ENCODE data around the gene SYNJ2. TPM values are rescaled to one million over a fixed set of nuclear protein-coding genes. Genes with fewer than 3 reads are reported as not detected.
A peak's percentile ranks its signal among the peaks of the same experiment; 100 is the strongest.
"Not testable (repeated sequence)": the region's sequence is repeated elsewhere in the genome, so short reads cannot be mapped to it uniquely, and the experiment has no call there.

SYNJ2 gene
- total RNA-seq, 1 donor = 19.2 TPM

- Histone ChIP-seq H3K27me3 (ENCODE audit: insufficient read depth, low read length) (no peaks in the 10 kb centered on the region), H3K4me1 (ENCODE audit: insufficient read depth, low read length) (peaks cover 8% of the 10 kb centered on the region), H3K4me3 (ENCODE audit: low read length) (no peak overlapping the region), H3K9me3 (ENCODE audit: low read depth, low read length) (no peaks in the 10 kb centered on the region)
Observed at GRCh38 chr6:157965387-157965786, 16.3 kb upstream of the SYNJ2 start.

- H3K27me3 ChIP-seq (ENCODE audit: insufficient read depth, low read length) = no peaks in the 10 kb centered on the region
Observed at GRCh38 chr6:157966589-157966977, 15.1 kb upstream of the SYNJ2 start.

GRCh38 chr6:157967020-157967419, 14.6 kb upstream of the SYNJ2 start:
- no peaks in the 10 kb centered on the region for H3K27me3 ChIP-seq (ENCODE audit: insufficient read depth, low read length)

More at GRCh38 chr6:157966589-157966977, 15.1 kb upstream of the SYNJ2 start:
- peaks cover 8% of the 10 kb centered on the region for H3K4me1 ChIP-seq (ENCODE audit: insufficient read depth, low read length)
- H3K9me3 ChIP-seq (ENCODE audit: low read depth, low read length) = no peaks in the 10 kb centered on the region
- no peak overlapping the region for H3K4me3 ChIP-seq (ENCODE audit: low read length)

GRCh38 chr6:157967486-157967885, 14.2 kb upstream of the SYNJ2 start:
- Histone ChIP-seq H3K4me1 (ENCODE audit: insufficient read depth, low read length) (peaks cover 5% of the 10 kb centered on the region), H3K27me3 (ENCODE audit: insufficient read depth, low read length) (no peaks in the 10 kb centered on the region), H3K9me3 (ENCODE audit: low read depth, low read length) (no peaks in the 10 kb centered on the region), H3K4me3 (ENCODE audit: low read length) (no peak overlapping the region)

More at GRCh38 chr6:157967020-157967419, 14.6 kb upstream of the SYNJ2 start:
- Histone ChIP-seq H3K9me3 (ENCODE audit: low read depth, low read length) (no peaks in the 10 kb centered on the region), H3K4me1 (ENCODE audit: insufficient read depth, low read length) (peaks cover 8% of the 10 kb centered on the region), H3K4me3 (ENCODE audit: low read length) (no peak overlapping the region)

- H3K27me3 ChIP-seq (ENCODE audit: insufficient read depth, low read length); H3K4me3 ChIP-seq (ENCODE audit: low read length); H3K4me1 ChIP-seq (ENCODE audit: insufficient read depth, low read length); H3K9me3 ChIP-seq (ENCODE audit: low read depth, low read length): not testable (repeated sequence)
Observed at GRCh38 chr6:157972177-157972576, 9.5 kb upstream of the SYNJ2 start.

GRCh38 chr6:157974341-157974894, 7.2 kb upstream of the SYNJ2 start:
- peaks cover 6% of the 10 kb centered on the region for H3K4me1 ChIP-seq (ENCODE audit: insufficient read depth, low read length)
- no peak overlapping the region for H3K4me3 ChIP-seq (ENCODE audit: low read length)
- H3K27me3 ChIP-seq (ENCODE audit: insufficient read depth, low read length) = no peaks in the 10 kb centered on the region

GRCh38 chr6:157974967-157975366, 6.7 kb upstream of the SYNJ2 start:
- peaks cover 11% of the 10 kb centered on the region for H3K4me1 ChIP-seq (ENCODE audit: insufficient read depth, low read length)

More at GRCh38 chr6:157974341-157974894, 7.2 kb upstream of the SYNJ2 start:
- no peaks in the 10 kb centered on the region for H3K9me3 ChIP-seq (ENCODE audit: low read depth, low read length)

GRCh38 chr6:157975456-157975855, 6.2 kb upstream of the SYNJ2 start:
- no peaks in the 10 kb centered on the region for H3K9me3 ChIP-seq (ENCODE audit: low read depth, low read length)
- H3K27me3 ChIP-seq (ENCODE audit: insufficient read depth, low read length) = no peaks in the 10 kb centered on the region
- peaks cover 11% of the 10 kb centered on the region for H3K4me1 ChIP-seq (ENCODE audit: insufficient read depth, low read length)
- no peak overlapping the region for H3K4me3 ChIP-seq (ENCODE audit: low read length)

More at GRCh38 chr6:157974967-157975366, 6.7 kb upstream of the SYNJ2 start:
- Histone ChIP-seq H3K4me3 (ENCODE audit: low read length) (no peak overlapping the region), H3K27me3 (ENCODE audit: insufficient read depth, low read length) (no peaks in the 10 kb centered on the region), H3K9me3 (ENCODE audit: low read depth, low read length) (no peaks in the 10 kb centered on the region)

GRCh38 chr6:157976345-157977175, 5.1 kb upstream of the SYNJ2 start:
- peaks cover 21% of the 10 kb centered on the region for H3K4me1 ChIP-seq (ENCODE audit: insufficient read depth, low read length)
- H3K4me3 ChIP-seq (ENCODE audit: low read length) = no peak overlapping the region
- H3K9me3 ChIP-seq (ENCODE audit: low read depth, low read length) = no peaks in the 10 kb centered on the region
- no peaks in the 10 kb centered on the region for H3K27me3 ChIP-seq (ENCODE audit: insufficient read depth, low read length)

GRCh38 chr6:157977176-157977804, 4.4 kb upstream of the SYNJ2 start:
- H3K4me1 ChIP-seq (ENCODE audit: insufficient read depth, low read length) = peaks cover 24% of the 10 kb centered on the region
- no peak overlapping the region for H3K4me3 ChIP-seq (ENCODE audit: low read length)

GRCh38 chr6:157978021-157978783, 3.5 kb upstream of the SYNJ2 start:
- Histone ChIP-seq H3K27me3 (ENCODE audit: insufficient read depth, low read length) (peaks cover 7% of the 10 kb centered on the region), H3K4me1 (ENCODE audit: insufficient read depth, low read length) (peaks cover 33% of the 10 kb centered on the region), H3K4me3 (ENCODE audit: low read length) (no peak overlapping the region), H3K9me3 (ENCODE audit: low read depth, low read length) (no peaks in the 10 kb centered on the region)

More at GRCh38 chr6:157977176-157977804, 4.4 kb upstream of the SYNJ2 start:
- Histone ChIP-seq H3K27me3 (ENCODE audit: insufficient read depth, low read length) (no peaks in the 10 kb centered on the region), H3K9me3 (ENCODE audit: low read depth, low read length) (no peaks in the 10 kb centered on the region)

- Histone ChIP-seq H3K9me3 (ENCODE audit: low read depth, low read length) (no peaks in the 10 kb centered on the region), H3K27me3 (ENCODE audit: insufficient read depth, low read length) (peaks cover 7% of the 10 kb centered on the region), H3K4me1 (ENCODE audit: insufficient read depth, low read length) (peaks cover 52% of the 10 kb centered on the region), H3K4me3 (ENCODE audit: low read length) (peak overlapping the region; percentile 63)
Observed at GRCh38 chr6:157980288-157981131, 1.2 kb upstream of the SYNJ2 start.

GRCh38 chr6:157981132-157981394, 600 bp upstream of the SYNJ2 start:
- H3K4me3 ChIP-seq (ENCODE audit: low read length) = peak overlapping the region; percentile 63
- no peaks in the 10 kb centered on the region for H3K9me3 ChIP-seq (ENCODE audit: low read depth, low read length)
- H3K4me1 ChIP-seq (ENCODE audit: insufficient read depth, low read length) = peaks cover 52% of the 10 kb centered on the region
- peaks cover 7% of the 10 kb centered on the region for H3K27me3 ChIP-seq (ENCODE audit: insufficient read depth, low read length)

GRCh38 chr6:157982102-157982562, 469 bp downstream of the SYNJ2 start:
- peaks cover 7% of the 10 kb centered on the region for H3K27me3 ChIP-seq (ENCODE audit: insufficient read depth, low read length)
- H3K4me1 ChIP-seq (ENCODE audit: insufficient read depth, low read length) = peaks cover 52% of the 10 kb centered on the region

More at GRCh38 chr6:157982102-157982562, 469 bp downstream of the SYNJ2 start:
- Histone ChIP-seq H3K4me3 (ENCODE audit: low read length) (peak overlapping the region; percentile 63), H3K9me3 (ENCODE audit: low read depth, low read length) (no peaks in the 10 kb centered on the region)

All from mononuclear cell (primary cell).